Stimulated activated CD8-positive, alpha-beta memory T cell treated with anti-CD3 and anti-CD28 coated beads, Interleukin-2, amount 100 ng/mL, for 1 hour (primary cell): ENCODE data around the gene ATG3.
"Not testable (repeated sequence)": the region's sequence is repeated elsewhere in the genome, so short reads cannot be mapped to it uniquely, and the experiment has no call there.

ENCODE experiments used
- DNase-seq, 2 donors: peaks; one replicate each; pipeline ENCODE4 v3.0.0-alpha.2; 2020; ENCODE audit warnings: low read depth in 2 of 2

ATG3 gene

GRCh38 chr3:112561734-112562529 is at the start of gene ATG3, which contains the start of gene SLC35A5:
Gene ATG3, minus strand, starts transcription at chr3:112561962. Its CDS starts 434 bp downstream, at chr3:112561528.
Gene SLC35A5, plus strand, starts transcription at chr3:112562045. Its CDS starts 1,359 bp downstream, at chr3:112563404.
- DNase-seq = peak; percentile 99

DNA sequence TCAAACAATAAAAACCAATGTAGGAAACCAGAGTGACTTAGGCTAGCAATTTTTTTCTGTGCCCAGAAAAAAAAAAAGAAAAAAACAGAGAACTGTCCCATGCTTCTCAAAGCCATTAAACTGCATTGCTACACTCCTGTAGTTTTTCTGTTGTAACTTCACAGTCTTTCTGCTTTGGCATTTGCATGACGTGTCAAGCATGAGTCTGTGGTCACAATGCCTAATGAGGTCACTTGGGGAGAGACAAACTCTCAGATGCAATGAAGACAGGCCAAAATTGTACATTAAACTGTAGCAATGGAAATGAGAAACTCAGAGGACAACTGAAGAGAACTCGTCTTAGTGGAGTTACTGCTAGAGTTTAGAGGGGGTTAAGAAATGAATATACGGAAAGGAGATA is 48.4 kb upstream of the ATG3 start:
- DNase-seq = no peak

GRCh38 chr3:112607863-112608262 is 46.1 kb upstream of the ATG3 start:
- DNase-seq = no peak

GRCh38 chr3:112606098-112606497 is 44.3 kb upstream of the ATG3 start:
- no peak for DNase-seq

GRCh38 chr3:112605285-112605684 is 43.5 kb upstream of the ATG3 start:
- DNase-seq = no peak

DNA sequence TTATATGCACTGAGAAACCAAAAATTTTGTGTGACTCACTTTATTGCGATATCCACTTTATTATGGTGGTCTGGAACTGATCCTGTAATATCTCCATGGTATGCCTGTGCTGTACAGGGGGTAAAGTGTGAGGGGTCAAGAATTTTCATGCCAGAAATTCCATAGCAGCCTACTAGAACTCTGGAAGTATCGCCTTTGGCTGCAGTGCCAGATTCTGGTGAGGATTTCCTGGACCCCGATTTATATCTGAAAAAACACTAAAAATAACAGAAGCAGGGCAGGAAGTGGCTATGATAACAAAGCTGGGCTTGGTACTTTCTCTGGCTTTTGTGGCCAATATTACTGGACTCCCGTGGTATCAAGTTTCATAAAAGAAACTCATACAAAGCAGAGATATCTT is 42.8 kb upstream of the ATG3 start:
- DNase-seq = no peak

- DNase-seq = no peak
These were observed 40.6 kb upstream of the ATG3 start for GRCh38 chr3:112602217-112602838.

- no peak for DNase-seq
These were observed 37.0 kb upstream of the ATG3 start for GRCh38 chr3:112598731-112599130.

- DNase-seq = no peak
These were observed 36.2 kb upstream of the ATG3 start for GRCh38 chr3:112597945-112598344.

DNA sequence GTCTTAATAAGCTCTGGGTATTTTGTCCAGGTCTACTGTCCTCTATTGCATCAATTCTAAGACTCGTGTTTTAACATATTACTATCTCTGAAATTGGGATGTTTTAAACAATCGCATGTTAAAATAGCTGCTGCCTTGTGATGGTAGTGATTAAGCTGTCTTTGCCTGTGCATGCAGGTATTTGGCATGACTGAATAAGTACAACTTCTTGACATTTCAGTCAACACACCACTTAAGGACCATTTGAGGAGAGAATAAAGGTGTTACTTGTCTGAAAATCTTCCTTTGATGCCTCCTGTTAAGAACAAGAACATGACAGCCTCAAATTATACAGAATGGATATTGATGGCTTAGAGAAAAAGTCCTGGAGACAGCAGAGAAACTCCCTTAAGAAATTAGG is 33.1 kb upstream of the ATG3 start:
- no peak for DNase-seq

- DNase-seq = no peak
These were observed 31.5 kb upstream of the ATG3 start for GRCh38 chr3:112593258-112593657.

GRCh38 chr3:112587336-112587735 is 25.6 kb upstream of the ATG3 start:
- DNase-seq = no peak

- DNase-seq = no peak
These were observed 24.0 kb upstream of the ATG3 start for GRCh38 chr3:112585782-112586181.

DNA sequence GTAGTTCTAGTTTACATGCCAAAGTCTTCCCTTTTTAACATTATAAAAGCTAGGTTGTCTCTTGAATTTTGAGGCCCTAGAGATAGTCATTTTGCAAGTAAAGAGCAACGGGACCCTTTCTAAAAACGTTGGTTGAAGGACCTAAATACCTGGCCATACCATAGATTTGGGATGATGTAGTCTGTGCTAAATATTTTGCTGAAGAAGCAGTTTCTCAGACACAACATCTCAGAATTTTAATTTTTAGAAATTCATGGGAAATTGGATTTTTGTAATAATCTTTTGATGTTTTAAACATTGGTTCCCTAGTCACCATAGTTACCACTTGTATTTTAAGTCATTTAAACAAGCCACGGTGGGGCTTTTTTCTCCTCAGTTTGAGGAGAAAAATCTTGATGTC is 21.3 kb upstream of the ATG3 start:
- DNase-seq = no peak

- no peak for DNase-seq
These were observed 20.6 kb upstream of the ATG3 start for GRCh38 chr3:112582244-112582874.

- no peak for DNase-seq
These were observed 17.9 kb upstream of the ATG3 start for GRCh38 chr3:112579697-112580096.

DNA sequence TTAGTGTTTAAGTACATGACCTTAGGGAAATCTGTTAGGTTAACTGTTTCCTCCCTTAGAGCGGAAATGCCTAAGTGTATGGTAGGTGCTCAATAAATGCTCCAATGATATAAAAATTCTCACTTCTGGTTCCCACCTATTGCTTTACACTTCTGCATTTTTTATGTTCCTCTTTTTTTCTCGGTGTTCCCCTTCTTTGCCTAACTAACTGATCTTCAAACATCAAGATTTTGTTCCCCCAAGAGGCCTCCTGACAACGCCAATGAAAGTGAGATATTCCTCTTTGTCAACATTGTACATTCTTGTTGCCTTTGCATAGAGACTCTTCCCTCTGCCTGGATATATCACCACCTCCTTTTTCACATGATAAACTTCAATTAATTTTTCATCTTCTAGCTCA is 17.5 kb upstream of the ATG3 start:
- DNase-seq = no peak

DNA sequence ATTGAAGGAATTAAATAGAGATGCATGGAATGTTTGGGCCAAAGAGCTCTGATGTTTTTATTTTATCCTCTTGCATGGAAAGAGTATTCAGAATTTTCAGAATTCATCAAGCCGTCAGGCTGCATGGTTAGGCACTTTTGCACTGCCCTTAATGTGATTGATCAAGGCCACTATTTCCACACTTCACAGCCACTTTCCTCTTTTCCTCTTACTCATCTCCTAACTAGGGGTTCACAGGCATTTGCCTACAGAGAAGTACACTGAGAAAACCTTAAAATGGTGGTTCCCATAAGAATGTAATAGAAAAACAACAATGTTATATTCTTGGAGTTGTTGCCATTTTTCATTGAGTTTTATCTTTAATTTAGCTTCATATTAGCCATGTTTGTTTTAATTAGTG is 10.9 kb upstream of the ATG3 start:
- no peak for DNase-seq

DNA sequence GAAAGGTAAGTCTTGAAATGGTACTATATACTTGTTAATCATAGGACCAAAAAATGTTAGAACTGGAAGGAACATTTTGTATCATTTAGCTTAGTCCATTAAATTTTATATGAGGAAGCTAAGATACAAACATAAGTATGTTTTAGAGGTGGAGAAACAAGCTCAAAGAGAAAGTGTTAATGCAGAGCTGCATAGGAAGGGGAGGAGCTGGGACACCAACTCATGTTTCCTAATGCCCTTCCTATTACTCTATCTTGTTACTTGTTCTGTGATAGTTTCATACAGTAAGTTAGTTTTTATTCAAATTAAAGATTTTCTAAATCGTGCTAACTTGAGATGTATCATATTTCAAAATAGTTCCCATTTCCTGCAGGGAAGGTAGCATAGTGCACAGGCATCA is 7.5 kb upstream of the ATG3 start:
- DNase-seq = no peak

DNA sequence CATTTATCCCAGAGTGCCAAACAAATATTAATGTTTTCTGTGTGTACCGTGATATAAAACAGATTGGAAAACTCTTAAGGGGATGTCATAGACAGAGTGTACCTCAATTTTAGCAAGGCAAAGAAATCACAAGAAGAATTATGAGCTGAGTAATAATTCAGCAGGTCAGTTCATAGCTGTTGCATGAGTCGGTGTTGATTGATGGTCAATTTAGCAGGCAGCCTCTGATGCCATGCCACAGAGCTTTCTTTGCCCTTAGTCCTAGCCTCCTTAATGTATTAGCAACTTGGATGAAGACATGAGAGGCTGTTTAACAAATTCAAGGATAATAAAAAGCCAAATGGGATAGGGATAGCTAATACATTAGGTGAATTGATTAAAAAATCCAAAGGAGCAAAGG is 6.9 kb upstream of the ATG3 start:
- no peak for DNase-seq

DNA sequence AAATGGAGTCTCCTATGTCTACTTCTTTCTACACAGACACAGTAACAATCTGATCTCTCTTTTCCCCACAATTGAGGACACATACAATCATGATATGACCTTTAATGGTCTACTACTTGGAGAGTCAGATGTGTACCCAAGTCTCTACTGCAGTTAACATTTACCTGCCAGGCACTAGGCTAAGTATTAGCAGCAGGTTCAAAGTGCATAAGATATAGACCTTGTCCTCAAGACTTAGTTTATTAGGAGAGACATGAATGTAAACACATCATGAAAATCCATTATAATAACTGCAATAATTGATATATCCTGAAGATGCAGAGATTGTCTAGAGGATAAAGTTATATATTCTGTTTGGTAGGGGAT is 3.2 kb upstream of the ATG3 start:
- no peak for DNase-seq

DNA sequence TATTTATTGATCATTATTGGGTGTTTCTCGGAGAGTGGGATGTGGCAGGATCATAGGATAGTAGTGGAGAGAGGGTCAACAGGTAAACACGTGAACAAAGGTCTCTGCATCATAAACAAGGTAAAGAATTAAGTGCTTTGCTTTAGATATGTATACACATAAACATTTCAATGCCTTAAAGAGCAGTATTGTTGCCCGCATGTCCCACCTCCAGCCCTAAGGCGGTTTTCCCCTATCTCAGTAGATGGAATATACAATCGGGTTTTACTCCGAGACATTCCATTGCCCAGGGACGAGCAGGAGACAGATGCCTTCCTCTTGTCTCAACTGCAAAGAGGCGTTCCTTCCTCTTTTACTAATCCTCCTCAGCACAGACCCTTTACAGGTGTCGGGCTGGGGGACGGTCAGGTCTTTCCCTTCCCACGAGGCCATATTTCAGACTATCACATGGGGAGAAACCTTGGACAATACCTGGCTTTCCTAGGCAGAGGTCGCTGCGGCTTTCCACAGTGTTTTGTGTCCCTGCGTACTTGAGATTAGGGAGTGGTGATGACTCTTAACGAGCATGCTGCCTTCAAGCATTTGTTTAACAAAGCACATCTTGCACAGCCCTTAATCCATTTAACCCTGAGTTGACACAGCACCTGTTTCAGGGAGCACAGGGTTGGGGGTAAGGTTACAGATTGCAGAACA is 2.6 kb upstream of the ATG3 start:
- not testable (repeated sequence) for DNase-seq

DNA sequence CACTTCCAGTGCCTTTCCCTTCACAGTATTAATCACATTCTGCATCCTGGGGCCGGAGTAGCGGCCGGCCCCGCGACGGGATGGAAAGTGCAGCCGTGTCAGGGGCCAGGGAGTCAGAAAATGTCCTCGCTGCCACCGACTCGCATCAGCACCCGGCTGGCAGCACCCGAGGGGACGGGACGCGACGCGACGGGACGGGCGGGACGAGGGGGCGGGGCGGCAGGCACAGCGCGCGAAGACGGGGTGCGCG is 353 bp downstream of the ATG3 start:
- peak in 1 of 2 donors; percentile 68 for DNase-seq
